K562 (cell line): ENCODE measurements around the gene TMEM106B. TPM values are rescaled to one million over a fixed set of nuclear protein-coding genes. Genes with fewer than 3 reads are reported as not detected.

Experiments used
- ATAC-seq: fragments of 200-7000 bp; cut with Tn5 transposase; 3 replicates; pipeline ENCODE4 v1.9.1; 2020; ENCODE audit warnings: moderate library complexity
- BruUV-seq: library from RNA; stranded (reverse); fragments of 400-500 nt; replicated peaks from 2 replicates; lab custom pipeline; 2021; lab: Mats Ljungman, UMichigan
- CTCF ChIA-PET: fragments of 300-600 bp; formaldehyde crosslinking; extraction: SDS; loops from one replicate; lab custom pipeline; 2021; ENCODE audit warnings: low intra/inter-chr PET ratio; lab: Yijun Ruan, JAX
- POLR2A ChIA-PET: fragments of 300-600, 350-650 bp; sonication (Branson Sonifier 250); formaldehyde crosslinking; extraction: SDS; loops from one replicate; lab custom pipeline; 2021; ENCODE audit warnings: antibody characterized with exemption, inconsistent platforms; lab: Yijun Ruan, JAX
- DNase-seq, 4 experiments: peaks; one replicate each; pipeline versions ENCODE4 v3.0.0 to v3.0.0-alpha.2; 2011 to 2018; ENCODE audit warnings: low spot score in 3 of 4, mixed read lengths in 3 of 4; ENCODE audit errors: extremely low read depth in 1 of 4
- FAIRE-seq: peaks from 2 replicates; lab custom pipeline; 2011; peaks lifted over from hg19 to GRCh38; lab: Jason Lieb, UNC
- H2AFZ ChIP-seq: 2 replicates; pipeline ENCODE4 v1.6.0; 2011; ENCODE audit warnings: low read depth, low read length, control low read depth, inconsistent platforms
- H3K27ac ChIP-seq: fragments of 200-600 bp; 3 replicates; pipeline ENCODE4 v1.8.0; 2011; ENCODE audit warnings: low read depth, mild to moderate bottlenecking, control low read depth, inconsistent platforms, low read length, moderate library complexity, mixed read lengths; ENCODE audit errors: extremely low read depth
- H3K27me3 ChIP-seq, 2 experiments: fragments of 300-600 bp in 1 of 2; 2 replicates in 1 of 2; 3 replicates in 1 of 2; pipeline versions ENCODE4 v1.6.0 to v1.8.0; 2011; ENCODE audit warnings: inconsistent platforms in 2 of 2, low read length in 2 of 2, mild to moderate bottlenecking in 1 of 2, mixed read lengths in 1 of 2, moderate library complexity in 1 of 2; ENCODE audit not compliant: control insufficient read depth in 2 of 2, insufficient read depth in 2 of 2
- H3K36me3 ChIP-seq: fragments of 300-600 bp; 3 replicates; pipeline ENCODE4 v1.8.0; 2011; ENCODE audit warnings: mild to moderate bottlenecking, low read length, inconsistent platforms; ENCODE audit not compliant: control insufficient read depth, insufficient read depth
- H3K4me1 ChIP-seq, 2 experiments: fragments of 200-600 bp in 1 of 2; replicated peaks in 1 of 2; 2 replicates in 1 of 2; 3 replicates in 1 of 2; pipeline versions ENCODE4 v1.5.1 to v1.8.0; 2011; ENCODE audit warnings: inconsistent platforms in 2 of 2, low read length in 2 of 2, mild to moderate bottlenecking in 1 of 2, mixed read lengths in 1 of 2, moderate library complexity in 1 of 2; ENCODE audit not compliant: control insufficient read depth in 2 of 2, insufficient read depth in 2 of 2
- H3K4me2 ChIP-seq: 2 replicates; pipeline ENCODE4 v1.6.1; 2011; ENCODE audit warnings: low read length, control low read depth, inconsistent platforms, mixed read lengths; ENCODE audit not compliant: insufficient read depth
- H3K4me3 ChIP-seq: fragments of 200-600 bp; sonication (generic), shearing (Covaris generic); 2 replicates; pipeline ENCODE4 v1.5.1; 2016; ENCODE audit warnings: control low read depth, inconsistent platforms
- H3K79me2 ChIP-seq: fragments of 200-600 bp; 3 replicates; pipeline ENCODE4 v1.8.0; 2011; ENCODE audit warnings: low read length, inconsistent platforms; ENCODE audit not compliant: control insufficient read depth, insufficient read depth
- H3K9ac ChIP-seq, 2 experiments: 2 replicates each; pipeline versions ENCODE4 v1.6.0 to v1.6.1; 2011; ENCODE audit warnings: low read depth in 2 of 2, low read length in 2 of 2, control low read depth in 1 of 2, inconsistent platforms in 1 of 2, mild to moderate bottlenecking in 1 of 2, mixed read lengths in 1 of 2; ENCODE audit not compliant: insufficient read depth in 1 of 2
- H3K9me1 ChIP-seq: one replicate; pipeline ENCODE4 v1.6.0; 2011; ENCODE audit warnings: inconsistent platforms, mild to moderate bottlenecking, low read length, moderate library complexity; ENCODE audit not compliant: control insufficient read depth, insufficient read depth
- H3K9me3 ChIP-seq: replicated peaks from 2 replicates; pipeline ENCODE4 v1.5.1; 2011; ENCODE audit warnings: low read depth, low read length, inconsistent platforms; ENCODE audit not compliant: control insufficient read depth, insufficient read depth
- H4K20me1 ChIP-seq: replicated peaks from 2 replicates; pipeline ENCODE4 v1.6.1; 2011; ENCODE audit warnings: low read length, inconsistent platforms, mixed read lengths; ENCODE audit not compliant: control insufficient read depth, insufficient read depth
- CBX3 ChIP-seq, 2 experiments: IDR thresholded peaks; 1 replicate in 1 of 2; 2 replicates in 1 of 2; pipeline ENCODE4 v1.6.1; 2012; ENCODE audit warnings: inconsistent platforms in 2 of 2, low read length in 2 of 2, borderline replicate concordance in 1 of 2, control low read depth in 1 of 2
- CHD1 ChIP-seq: fragments of 200-600 bp; sonication (generic); IDR thresholded peaks from one replicate; pipeline ENCODE4 v1.6.1; 2012; ENCODE audit warnings: mild to moderate bottlenecking, moderate library complexity, low read length, inconsistent platforms
- DDX20 ChIP-seq: fragments of 450-650 bp; IDR thresholded peaks from 2 replicates; pipeline ENCODE4 v1.6.1; 2016; ENCODE audit warnings: missing genetic modification characterization, low read depth, mild to moderate bottlenecking, missing compliant biosample characterization, moderate library complexity
- HDAC1 ChIP-seq, 2 experiments: fragments of 450-650 bp; IDR thresholded peaks; 2 replicates each; pipeline ENCODE4 v1.6.1; 2016 to 2017; ENCODE audit warnings: inconsistent platforms in 1 of 2, mild to moderate bottlenecking in 1 of 2, moderate library complexity in 1 of 2
- JUND ChIP-seq, 2 experiments: IDR thresholded peaks; 2 replicates in 1 of 2; 3 replicates in 1 of 2; pipeline ENCODE4 v1.6.1; 2011; ENCODE audit warnings: borderline replicate concordance in 2 of 2, low read depth in 2 of 2, low read length in 2 of 2, improper control_type of control experiment in 1 of 2, missing biosample characterization in 1 of 2, missing genetic modification characterization in 1 of 2, missing genetic modification reagents in 1 of 2
- KAT2B ChIP-seq: IDR thresholded peaks from one replicate; pipeline ENCODE4 v1.6.1; 2012; ENCODE audit warnings: low read depth, mild to moderate bottlenecking, control low read depth, inconsistent platforms, low read length, moderate library complexity
- KAT7 ChIP-seq: sonication (generic); formaldehyde crosslinking; IDR thresholded peaks from 2 replicates; pipeline ENCODE4 v1.8.0; 2022; ENCODE audit warnings: missing genetic modification reagents, mild to moderate bottlenecking, borderline replicate concordance
- MAFG ChIP-seq: fragments of 450-650 bp; conservative IDR thresholded peaks from 2 replicates; pipeline ENCODE4 v1.6.1; 2016; ENCODE audit warnings: missing genetic modification characterization, missing compliant biosample characterization
- POLR2AphosphoS5 ChIP-seq: IDR thresholded peaks from 2 replicates; pipeline ENCODE4 v1.6.1; 2011; ENCODE audit warnings: mild to moderate bottlenecking, low read depth, low read length, moderate library complexity; ENCODE audit not compliant: control insufficient read depth, insufficient read depth
- UBTF ChIP-seq, 2 experiments: IDR thresholded peaks; 2 replicates each; pipeline ENCODE4 v1.6.1; 2012; ENCODE audit warnings: improper control_type of control experiment in 2 of 2, low read depth in 2 of 2, low read length in 2 of 2, borderline replicate concordance in 1 of 2
- ZC3H8 ChIP-seq: fragments of 450-650 bp; IDR thresholded peaks from 2 replicates; pipeline ENCODE4 v1.6.1; 2017
- ZNF408 ChIP-seq: fragments of 250-450 bp; sonication (Bioruptor Pico); IDR thresholded peaks from 2 replicates; pipeline ENCODE4 v1.4.0; 2020; ENCODE audit warnings: low read depth, mild to moderate bottlenecking, moderate library complexity
- WGBS: fragments of 100-300 bp; shearing (Covaris generic); methylation state at CpG from one replicate; pipeline ENCODE4 v1.1.6; 2016; ENCODE audit warnings: low coverage, mixed read lengths; ENCODE audit not compliant: insufficient coverage; ENCODE audit errors: missing lambda C conversion rate; 5-methylcytosine and 5-hydroxymethylcytosine counted together
- in situ Hi-C: fragments of 300-500 bp; cut with MboI; formaldehyde crosslinking; loops from 4 replicates; pipeline ENCODE4 v1.15.0; 2018; ENCODE audit warnings: inconsistent platforms, mixed read lengths
- intact Hi-C: fragments of 100-400 bp; cut with micrococcal nuclease; formaldehyde crosslinking; loops from 2 replicates; pipeline ENCODE4 v1.14.2; 2022
- polyA plus RNA-seq, 8 experiments: library from polyadenylated mRNA; depleted of rRNA in 4 of 8; stranded (reverse) in 5 of 8; unstranded in 3 of 8; fragments of >200 nt; fragmentation: Nextera tagmentation in 2 of 8; fragmentation: Illumina TruSeq in 1 of 8; extraction: Ambion mirVana in 2 of 8; extraction: Trizol in 1 of 8; gene quantifications; 2 replicates each; pipeline versions ENCODE4 v1.2.1 to v1.2.3, GENCODE V29; 2011 to 2014; ENCODE audit warnings: inconsistent platforms in 1 of 8, missing spikeins in 1 of 8
- total RNA-seq, 7 experiments: library from RNA; depleted of rRNA in 6 of 7; stranded (reverse); fragments of >200 nt in 6 of 7; fragmentation: Illumina TruSeq in 2 of 7; extraction: Trizol in 2 of 7; gene quantifications; 2 replicates each; pipeline versions ENCODE4 v1.2.1 to v1.2.3, GENCODE V29; 2011 to 2021; ENCODE audit warnings: low replicate concordance in 1 of 7
- TF ChIP-seq, protein P1 (sequence below): fragments of 250-450 bp; sonication (Bioruptor Pico); IDR thresholded peaks from 2 replicates; pipeline ENCODE4 v1.6.1; 2021; ENCODE audit warnings: mild to moderate bottlenecking
- TF ChIP-seq, protein P2 (sequence below): sonication (generic); formaldehyde crosslinking; IDR thresholded peaks from 2 replicates; pipeline ENCODE4 v1.8.0; 2022; ENCODE audit warnings: mild to moderate bottlenecking, missing genetic modification reagents, borderline replicate concordance

Gene TMEM106B
- total and polyA plus RNA-seq, 9 of the 15 experiments (the other 6 are each of a cell fraction or from before 2014, with no cell fraction given): 8.6 to 30.4 (median 18.7) TPM

- DNase-seq: no peak
These were observed 1.9 kb upstream of the TMEM106B start for GRCh38 chr7:12209221-12209620.

More at GRCh38 chr7:12209221-12209620, 1.9 kb upstream of the TMEM106B start:
- Histone ChIP-seq H4K20me1 (no peaks in the 10 kb centered on the region), H2AFZ (no peak overlapping the region), H3K4me1 (peaks cover 5 to 7% of the 10 kb centered on the region in 2 experiments; a peak in 2 of 5 replicates), H3K27ac (no peak overlapping the region), H3K36me3 (peaks cover under 1% of the 10 kb centered on the region; the same call in 1 of the 3 replicates), H3K4me2 (no peak overlapping the region), H3K9me1 (no peaks in the 10 kb centered on the region), H3K9ac (no peak overlapping the region), H3K79me2 (peaks cover 28% of the 10 kb centered on the region), H3K27me3 (no peaks in the 10 kb centered on the region; a peak in 1 of 5 replicates), H3K9me3 (no peaks in the 10 kb centered on the region), H3K4me3 (no peak overlapping the region)
- in situ Hi-C loops: no loop called here
- POLR2A ChIA-PET: no interaction called here
- no peak for FAIRE-seq
- intact Hi-C loops: no loop called here
- 0% methylated on average over 1 of the region's 1 CpG for WGBS
- no peak for ATAC-seq
- no TSS peak for BruUV-seq
- CTCF ChIA-PET: no interaction called here
- TF ChIP-seq ZC3H8 (no peak), KAT2B (no peak), POLR2AphosphoS5 (no peak), UBTF (IDR thresholded peaks at IDR 0.05; ENCODE audit: borderline replicate concordance in 1 of 2, low read depth in 2 of 2, low read length in 2 of 2) (no peak), HDAC1 (IDR thresholded peaks at IDR 0.05) (no peak), CBX3 (IDR thresholded peaks at IDR 0.05; ENCODE audit: borderline replicate concordance in 1 of 2, low read length in 2 of 2) (no peak), ZNF408 (CRISPR knock-in tag) (no peak), JUND (IDR thresholded peaks at IDR 0.05; ENCODE audit: borderline replicate concordance, low read depth, low read length) (no peak), JUND (tag; IDR thresholded peaks at IDR 0.05; ENCODE audit: borderline replicate concordance, low read depth, low read length) (no peak), MAFG (tag) (no peak), DDX20 (tag) (no peak), KAT7 (CRISPR knock-in tag) (no peak), CHD1 (no peak)
- TF ChIP-seq, protein P1, sequence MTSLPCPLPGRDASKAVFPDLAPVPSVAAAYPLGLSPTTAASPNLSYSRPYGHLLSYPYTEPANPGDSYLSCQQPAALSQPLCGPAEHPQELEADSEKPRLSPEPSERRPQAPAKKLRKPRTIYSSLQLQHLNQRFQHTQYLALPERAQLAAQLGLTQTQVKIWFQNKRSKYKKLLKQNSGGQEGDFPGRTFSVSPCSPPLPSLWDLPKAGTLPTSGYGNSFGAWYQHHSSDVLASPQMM (CRISPR knock-in tag): no peak
- TF ChIP-seq, protein P2, sequence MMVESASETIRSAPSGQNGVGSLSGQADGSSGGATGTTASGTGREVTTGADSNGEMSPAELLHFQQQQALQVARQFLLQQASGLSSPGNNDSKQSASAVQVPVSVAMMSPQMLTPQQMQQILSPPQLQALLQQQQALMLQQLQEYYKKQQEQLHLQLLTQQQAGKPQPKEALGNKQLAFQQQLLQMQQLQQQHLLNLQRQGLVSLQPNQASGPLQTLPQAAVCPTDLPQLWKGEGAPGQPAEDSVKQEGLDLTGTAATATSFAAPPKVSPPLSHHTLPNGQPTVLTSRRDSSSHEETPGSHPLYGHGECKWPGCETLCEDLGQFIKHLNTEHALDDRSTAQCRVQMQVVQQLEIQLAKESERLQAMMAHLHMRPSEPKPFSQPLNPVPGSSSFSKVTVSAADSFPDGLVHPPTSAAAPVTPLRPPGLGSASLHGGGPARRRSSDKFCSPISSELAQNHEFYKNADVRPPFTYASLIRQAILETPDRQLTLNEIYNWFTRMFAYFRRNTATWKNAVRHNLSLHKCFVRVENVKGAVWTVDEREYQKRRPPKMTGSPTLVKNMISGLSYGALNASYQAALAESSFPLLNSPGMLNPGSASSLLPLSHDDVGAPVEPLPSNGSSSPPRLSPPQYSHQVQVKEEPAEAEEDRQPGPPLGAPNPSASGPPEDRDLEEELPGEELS: no peak
